ENCODE measurements around the gene LGI2. TPM values are rescaled to one million over a fixed set of nuclear protein-coding genes. Genes with fewer than 3 reads are reported as not detected.
A peak's percentile ranks its signal among the peaks of the same experiment; 100 is the strongest.

Gene LGI2
- total RNA-seq, 1 experiment from 2014 or later = 0.04 TPM

GRCh38 chr4:24995346-24995919, 35.3 kb downstream of the LGI2 start:
- no peak for DNase-seq (ENCODE audit: low spot score)

- DNase-seq (ENCODE audit: low spot score) = no peak
Observed at GRCh38 chr4:24993551-24994080, 37.1 kb downstream of the LGI2 start.

GRCh38 chr4:24992968-24993367, 37.8 kb downstream of the LGI2 start:
- no peak for DNase-seq (ENCODE audit: low spot score)

GRCh38 chr4:24991015-24991414, 39.7 kb downstream of the LGI2 start:
- DNase-seq (ENCODE audit: low spot score) = peak; percentile 62

- no peak for DNase-seq (ENCODE audit: low spot score)
Observed at GRCh38 chr4:24989327-24989726, 41.4 kb downstream of the LGI2 start.

- DNase-seq (ENCODE audit: low spot score) = peak; percentile 30
Observed at GRCh38 chr4:24988776-24989175, 42.0 kb downstream of the LGI2 start.

GRCh38 chr4:24984602-24985532, 45.9 kb downstream of the LGI2 start:
- no peak for DNase-seq (ENCODE audit: low spot score)

GRCh38 chr4:24980740-24981139, 50.0 kb downstream of the LGI2 start:
- DNase-seq (ENCODE audit: low spot score) = no peak

GRCh38 chr4:24980064-24980690, 50.6 kb downstream of the LGI2 start:
- peak; percentile 59 for DNase-seq (ENCODE audit: low spot score)

- no peak for DNase-seq (ENCODE audit: low spot score)
Observed at GRCh38 chr4:24979554-24979953, 51.2 kb downstream of the LGI2 start.

GRCh38 chr4:24978291-24979075, 52.3 kb downstream of the LGI2 start:
- DNase-seq (ENCODE audit: low spot score) = no peak

GRCh38 chr4:24975510-24975909, 55.2 kb downstream of the LGI2 start:
- DNase-seq (ENCODE audit: low spot score) = no peak

- peak; percentile 66 for DNase-seq (ENCODE audit: low spot score)
Observed at GRCh38 chr4:24973747-24974601, 56.8 kb downstream of the LGI2 start.

GRCh38 chr4:24973404-24973746, 57.4 kb downstream of the LGI2 start:
- no peak for DNase-seq (ENCODE audit: low spot score)

GRCh38 chr4:24971192-24971591, 59.6 kb downstream of the LGI2 start:
- peak; percentile 27 for DNase-seq (ENCODE audit: low spot score)

GRCh38 chr4:24970635-24971034, 60.1 kb downstream of the LGI2 start:
- DNase-seq (ENCODE audit: low spot score) = no peak

- DNase-seq (ENCODE audit: low spot score) = no peak
Observed at GRCh38 chr4:24970191-24970590, 60.6 kb downstream of the LGI2 start.

GRCh38 chr4:24969486-24969885, 61.3 kb downstream of the LGI2 start:
- no peak for DNase-seq (ENCODE audit: low spot score)

- DNase-seq (ENCODE audit: low spot score) = no peak
Observed at GRCh38 chr4:24968992-24969391, 61.8 kb downstream of the LGI2 start.

GRCh38 chr4:24968278-24968677, 62.5 kb downstream of the LGI2 start:
- DNase-seq (ENCODE audit: low spot score) = no peak

- DNase-seq (ENCODE audit: low spot score) = no peak
Observed at GRCh38 chr4:24967346-24967745, 63.4 kb downstream of the LGI2 start.

Data from H4 (cell line).